Measurements from ENCODE around the gene MAPKAPK2.
"Not testable (repeated sequence)": the region's sequence is repeated elsewhere in the genome, so short reads cannot be mapped to it uniquely, and the experiment has no call there.

MAPKAPK2 gene

DNA sequence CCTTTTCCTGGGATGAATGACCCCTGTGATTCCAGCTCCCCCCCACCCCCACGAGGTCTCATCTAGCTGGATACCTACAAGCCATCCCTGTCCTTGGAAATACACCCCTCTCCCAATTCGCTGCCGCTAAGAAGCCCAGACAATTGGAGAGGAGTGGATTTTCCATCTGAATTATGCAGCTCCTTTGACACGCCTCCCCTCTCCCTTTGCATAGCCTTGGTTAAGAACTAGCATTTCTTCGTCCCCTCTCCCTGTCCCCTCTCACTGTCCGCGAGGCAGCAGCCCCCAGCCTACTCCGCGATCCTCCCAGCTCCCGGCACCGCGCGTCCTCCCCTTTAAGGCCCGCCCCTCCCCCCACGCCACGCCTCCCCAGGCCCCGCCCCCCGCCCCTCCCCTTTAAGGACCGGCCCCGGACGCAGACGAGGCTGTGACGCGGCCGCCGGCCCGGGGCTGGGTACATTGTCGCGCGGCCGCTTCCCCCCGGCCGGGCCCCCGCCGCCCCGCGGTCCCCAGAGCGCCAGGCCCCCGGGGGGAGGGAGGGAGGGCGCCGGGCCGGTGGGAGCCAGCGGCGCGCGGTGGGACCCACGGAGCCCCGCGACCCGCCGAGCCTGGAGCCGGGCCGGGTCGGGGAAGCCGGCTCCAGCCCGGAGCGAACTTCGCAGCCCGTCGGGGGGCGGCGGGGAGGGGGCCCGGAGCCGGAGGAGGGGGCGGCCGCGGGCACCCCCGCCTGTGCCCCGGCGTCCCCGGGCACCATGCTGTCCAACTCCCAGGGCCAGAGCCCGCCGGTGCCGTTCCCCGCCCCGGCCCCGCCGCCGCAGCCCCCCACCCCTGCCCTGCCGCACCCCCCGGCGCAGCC is at the start of gene MAPKAPK2:
TSS of gene MAPKAPK2 (plus strand) at position 428 of the 856 bp plus-strand sequence. CDS start at position 753, 325 bp downstream.
- DNase-seq = peak; percentile 82

GRCh38 chr1:206635080-206635977 is 49.4 kb upstream of the MAPKAPK2 start, which contains the start of gene DYRK3:
Gene DYRK3 (plus strand): TSS chr1:206635536. CDS start chr1:206635704, 168 bp downstream.
- DNase-seq = peak; percentile 96

DNA sequence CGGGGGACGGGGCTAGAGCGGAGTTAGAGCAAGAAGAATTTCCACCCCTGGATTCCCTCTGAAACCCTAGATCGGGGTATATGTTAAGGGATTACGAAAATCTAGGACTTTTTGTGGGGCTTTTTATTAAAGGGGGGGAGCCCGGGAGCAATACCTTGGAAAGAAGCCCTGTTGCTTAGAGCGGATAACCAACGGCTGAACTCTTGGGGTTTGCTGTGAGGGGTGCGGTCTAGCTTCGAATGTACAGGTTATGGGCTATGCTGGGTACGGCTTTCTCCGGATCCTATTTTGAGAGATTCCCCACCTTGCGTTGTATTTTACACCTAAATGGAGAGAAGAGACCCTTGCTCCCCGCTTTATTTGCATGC is 48.7 kb upstream of the MAPKAPK2 start:
- peak; percentile 15 for DNase-seq

DNA sequence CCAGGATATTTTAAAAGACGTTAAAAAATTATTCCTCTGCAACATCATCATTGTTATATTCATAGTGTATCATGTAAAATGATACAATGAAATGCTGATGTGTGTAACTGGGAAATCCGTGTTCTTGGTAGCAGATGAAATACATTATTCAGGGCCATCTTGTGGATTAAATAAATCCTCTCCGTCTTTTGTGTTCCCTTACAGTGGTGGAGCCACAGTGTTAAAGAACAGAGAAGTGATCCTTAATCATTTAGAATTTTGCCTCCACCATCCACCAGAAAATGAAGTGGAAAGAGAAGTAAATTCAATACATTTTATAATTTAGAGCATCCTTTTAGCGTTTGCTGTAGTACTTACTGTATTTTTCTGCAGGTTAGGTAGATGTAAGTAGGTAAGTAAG is 48.0 kb upstream of the MAPKAPK2 start:
- DNase-seq = no peak

GRCh38 chr1:206637605-206638004 is 47.1 kb upstream of the MAPKAPK2 start:
- no peak for DNase-seq

- DNase-seq = not testable (repeated sequence)
Observed at GRCh38 chr1:206642074-206642473, 42.6 kb upstream of the MAPKAPK2 start.

- DNase-seq = no peak
Observed at GRCh38 chr1:206643118-206643698, 41.5 kb upstream of the MAPKAPK2 start.

- no peak for DNase-seq
Observed at GRCh38 chr1:206646504-206646903, 38.2 kb upstream of the MAPKAPK2 start.

DNA sequence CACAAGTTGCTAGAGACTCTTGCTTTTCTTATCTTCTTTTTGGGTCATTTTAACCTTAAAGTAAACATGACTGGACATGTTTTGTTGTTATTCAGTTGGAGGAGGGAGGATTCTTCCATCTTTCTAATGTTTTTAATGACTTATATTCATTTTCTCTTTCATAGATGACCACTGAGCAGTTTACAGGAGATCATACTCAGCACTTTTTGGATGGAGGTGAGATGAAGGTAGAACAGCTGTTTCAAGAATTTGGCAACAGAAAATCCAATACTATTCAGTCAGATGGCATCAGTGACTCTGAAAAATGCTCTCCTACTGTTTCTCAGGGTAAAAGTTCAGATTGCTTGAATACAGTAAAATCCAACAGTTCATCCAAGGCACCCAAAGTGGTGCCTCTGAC is 37.5 kb upstream of the MAPKAPK2 start:
- no peak for DNase-seq

- no peak for DNase-seq
Observed at GRCh38 chr1:206649261-206649921, 35.3 kb upstream of the MAPKAPK2 start.

DNA sequence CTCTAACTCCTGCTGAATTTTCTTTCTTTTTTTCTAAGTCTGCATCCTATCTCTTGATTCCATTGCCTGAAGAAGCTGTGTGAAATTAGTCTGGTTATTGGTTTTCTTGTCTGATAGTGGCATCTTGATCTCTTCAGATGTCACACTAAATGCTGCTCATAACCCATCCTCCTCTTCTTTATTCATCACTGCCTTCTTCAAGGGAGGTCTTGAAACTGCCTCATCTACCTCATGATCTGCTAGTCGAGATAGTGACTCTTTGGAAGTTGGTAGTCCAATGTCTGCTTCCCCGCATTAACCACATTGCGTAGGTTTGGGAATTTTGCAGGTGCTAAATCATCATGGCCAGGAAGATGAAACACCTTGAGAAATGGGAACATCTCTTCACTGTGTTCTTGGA is 33.7 kb upstream of the MAPKAPK2 start:
- no peak for DNase-seq

DNA sequence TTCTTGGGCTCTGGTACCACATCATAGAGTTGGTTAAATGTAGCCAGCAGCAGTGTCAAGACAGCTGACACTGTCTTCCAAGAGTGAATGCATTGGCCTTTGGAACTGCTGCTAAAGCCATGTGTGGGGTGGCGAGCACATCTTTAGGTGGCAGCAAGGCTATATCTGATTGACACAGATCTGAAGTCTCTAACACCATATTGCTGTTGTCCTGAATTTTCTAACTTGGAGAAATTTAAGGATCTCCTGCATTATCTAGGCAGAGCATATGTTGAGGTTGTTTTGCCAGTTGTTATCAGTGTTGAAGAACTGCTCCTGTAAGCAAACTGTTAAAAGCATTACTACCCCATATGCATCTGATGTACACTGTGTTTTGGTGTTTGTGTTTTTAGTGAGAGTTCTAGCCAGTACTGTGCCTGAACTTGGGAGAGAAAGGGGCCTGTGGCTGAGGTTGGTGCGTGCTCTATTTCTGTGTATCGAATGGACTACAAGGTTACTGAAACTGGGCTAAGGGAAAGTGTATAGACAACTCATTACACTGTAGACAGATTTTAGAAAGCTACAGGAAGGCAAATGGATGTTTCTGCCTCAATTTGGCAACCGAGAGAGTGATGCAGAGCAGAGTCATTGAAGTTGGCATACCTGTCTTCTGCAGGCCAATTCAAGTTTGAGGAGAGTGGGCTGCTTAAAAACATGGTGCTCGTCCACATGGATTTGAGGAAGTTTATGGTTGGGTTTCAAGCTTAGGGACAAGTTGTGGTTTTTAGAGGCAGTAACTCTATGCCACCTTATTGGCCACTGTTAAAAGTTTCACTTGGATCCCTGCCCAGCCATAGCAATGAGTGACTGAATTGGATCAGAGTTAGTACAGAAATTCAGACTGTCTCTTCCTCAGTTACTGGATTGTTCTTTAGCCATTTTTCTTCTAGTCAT is 32.5 kb upstream of the MAPKAPK2 start:
- DNase-seq = no peak

DNA sequence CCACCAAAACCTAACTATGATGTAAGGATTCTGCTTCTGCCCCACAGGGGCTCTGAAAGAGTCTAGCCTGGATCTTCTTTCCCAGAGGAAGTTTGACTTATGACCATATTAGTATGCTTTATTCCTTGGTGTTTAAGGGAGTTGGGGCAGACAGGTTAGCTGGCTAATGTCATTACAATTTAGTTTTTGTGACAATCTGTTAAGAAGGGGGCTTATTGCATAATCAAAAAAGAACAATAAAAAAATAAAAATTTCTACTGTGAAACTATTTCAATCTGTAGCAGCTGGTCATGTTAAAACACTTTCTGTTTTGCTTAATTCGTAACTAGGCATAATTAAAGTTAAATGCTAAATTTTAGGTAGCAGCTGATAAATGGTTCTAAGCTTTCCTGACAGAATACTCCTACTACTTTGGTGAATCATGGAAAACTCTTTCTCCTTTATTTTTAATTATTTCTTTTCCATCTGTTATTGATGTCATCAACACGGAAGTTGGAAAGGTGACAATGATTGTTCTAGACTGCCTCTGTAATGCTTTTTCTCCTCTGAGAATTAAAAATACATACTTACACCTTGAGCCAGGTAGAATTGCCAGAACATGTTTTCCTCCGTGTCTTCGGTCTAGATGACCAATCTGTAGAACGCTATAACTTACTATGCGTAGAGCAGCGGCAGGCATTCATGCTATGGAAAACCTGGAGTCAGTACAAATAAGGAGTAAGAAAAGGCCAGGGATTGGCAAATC is 30.8 kb upstream of the MAPKAPK2 start:
- no peak for DNase-seq

- DNase-seq = no peak
Observed at GRCh38 chr1:206654828-206655227, 29.9 kb upstream of the MAPKAPK2 start.

GRCh38 chr1:206655471-206655882 is 29.2 kb upstream of the MAPKAPK2 start:
- no peak for DNase-seq

DNA sequence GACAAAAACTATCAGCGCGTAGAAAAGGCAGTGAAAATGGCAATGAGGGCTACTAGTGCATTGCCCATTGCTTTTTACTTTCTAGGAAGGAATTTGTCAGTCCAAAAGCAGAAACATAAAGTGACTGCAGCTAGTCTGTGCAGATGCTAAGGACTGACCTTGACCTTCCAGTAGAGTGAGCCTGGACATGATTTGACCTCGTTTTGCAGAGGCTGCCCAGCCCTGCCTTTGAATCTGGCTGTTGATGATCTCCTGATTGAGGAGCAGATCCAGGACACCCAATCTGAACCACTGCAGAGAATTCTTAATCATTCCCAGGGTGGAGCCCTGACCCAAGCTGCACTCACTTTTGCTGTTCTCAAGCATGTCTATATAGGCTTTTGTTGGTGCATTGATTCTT is 27.8 kb upstream of the MAPKAPK2 start:
- no peak for DNase-seq

- no peak for DNase-seq
Observed at GRCh38 chr1:206657751-206658150, 27.0 kb upstream of the MAPKAPK2 start.

DNA sequence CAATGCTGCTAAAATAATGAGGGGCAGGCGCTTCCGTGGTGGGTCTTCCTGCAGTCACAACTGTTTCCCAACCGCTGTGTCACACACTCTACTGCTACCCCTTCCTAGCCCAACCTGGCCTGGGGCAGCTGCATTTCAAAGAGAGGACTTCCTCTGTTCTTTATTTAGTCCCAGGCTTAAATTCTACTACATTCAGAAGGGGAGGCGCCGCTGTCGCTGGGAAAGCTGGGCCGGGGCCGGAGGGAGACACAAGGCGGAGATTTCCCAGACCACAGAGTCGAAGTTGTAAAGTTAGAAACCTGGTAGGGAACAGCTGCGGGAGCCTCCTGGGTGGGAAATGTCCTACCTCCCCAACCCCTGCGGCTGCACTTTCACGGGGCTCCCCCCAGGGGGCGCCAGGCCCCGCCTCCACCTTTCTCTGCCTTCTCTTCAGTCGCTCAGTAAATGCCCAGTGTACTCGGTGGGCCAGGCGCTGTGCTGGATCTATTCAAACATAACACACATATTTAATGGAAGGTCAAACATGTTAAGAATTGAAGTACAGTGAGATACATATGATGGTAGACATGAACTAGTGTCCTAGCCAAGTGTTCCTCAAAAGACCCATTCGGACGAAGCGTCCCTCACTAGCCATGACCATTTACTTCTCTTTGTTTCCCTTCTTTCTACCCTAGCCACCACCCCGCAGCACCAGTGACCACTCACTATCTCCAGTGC is 26.3 kb upstream of the MAPKAPK2 start:
- DNase-seq = peak; percentile 65

DNA sequence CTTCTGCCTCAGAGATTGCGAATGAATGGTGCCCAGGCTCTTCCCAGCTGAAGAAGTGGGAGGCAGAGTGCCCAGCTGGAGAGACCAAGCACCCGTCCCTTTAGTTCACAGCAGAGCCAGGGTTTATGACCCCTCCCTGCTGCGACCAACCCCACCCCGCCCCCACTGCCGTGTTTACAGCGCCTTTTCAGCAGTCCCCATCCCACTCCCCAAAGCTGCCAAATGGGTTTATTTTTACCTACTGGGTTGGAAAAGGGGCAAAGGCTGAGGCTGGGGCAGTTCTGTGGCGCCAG is 25.8 kb upstream of the MAPKAPK2 start:
- DNase-seq = no peak

GRCh38 chr1:206660136-206660535 is 24.6 kb upstream of the MAPKAPK2 start:
- DNase-seq = no peak

Data from stimulated activated CD4-positive, alpha-beta T cell treated with anti-CD3 and anti-CD28 coated beads, Interleukin-15, amount 100 ng/mL, for 24 hours (primary cell).